Fibroblast of skin of abdomen (primary cell): Measurements from ENCODE around the gene TANC1.
A peak's percentile ranks its signal among the peaks of the same experiment; 100 is the strongest.
"Not testable (repeated sequence)": the region's sequence is repeated elsewhere in the genome, so short reads cannot be mapped to it uniquely, and the experiment has no call there.

ENCODE experiments used
- DNase-seq: peaks from one replicate; pipeline ENCODE4 v3.0.0-alpha.2; 2013

The TANC1 gene

GRCh38 chr2:159090514-159091201 is 122.2 kb downstream of the TANC1 start:
- DNase-seq: peak; percentile 41

DNA sequence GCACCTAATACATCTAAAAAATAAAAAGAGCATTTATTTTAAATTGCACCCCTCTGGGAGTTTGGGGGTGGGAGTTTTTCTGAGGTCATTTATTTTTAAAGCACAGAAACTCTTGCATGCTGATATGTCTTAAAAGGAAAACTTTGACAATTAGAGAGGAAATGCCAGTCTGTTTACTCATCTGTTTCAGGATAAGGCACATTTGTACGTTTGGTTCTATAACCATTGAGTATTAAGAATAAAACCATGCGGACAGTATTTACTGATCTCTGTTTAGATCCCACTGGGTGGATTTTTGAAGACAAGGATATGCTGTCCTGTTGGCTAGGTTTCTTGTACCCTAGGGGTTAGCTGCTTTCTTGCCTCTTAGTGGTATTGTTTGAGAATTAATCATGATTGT is 122.9 kb downstream of the TANC1 start:
- DNase-seq: peak; percentile 75

- DNase-seq: no peak
Observed at GRCh38 chr2:159091976-159092375, 123.5 kb downstream of the TANC1 start.

DNA sequence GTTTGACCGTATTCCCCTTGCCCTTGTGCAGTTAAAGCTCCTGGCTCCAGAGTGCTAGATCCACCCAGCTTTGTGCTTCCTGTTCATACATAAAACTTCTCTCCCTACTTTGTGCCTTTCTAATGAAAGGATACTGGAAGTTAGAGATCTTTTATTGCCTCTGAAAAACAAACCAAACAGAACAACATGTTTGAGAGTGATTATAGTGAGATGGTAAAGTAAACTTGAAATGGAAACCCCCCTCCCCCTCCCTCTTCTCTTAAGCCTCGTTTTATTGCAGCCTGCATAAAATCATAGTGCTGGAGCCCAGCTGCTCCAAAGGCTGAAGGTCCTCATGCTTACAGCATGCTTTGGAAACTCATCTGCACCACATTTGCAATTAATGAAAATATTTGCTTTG is 125.1 kb downstream of the TANC1 start:
- DNase-seq: no peak

DNA sequence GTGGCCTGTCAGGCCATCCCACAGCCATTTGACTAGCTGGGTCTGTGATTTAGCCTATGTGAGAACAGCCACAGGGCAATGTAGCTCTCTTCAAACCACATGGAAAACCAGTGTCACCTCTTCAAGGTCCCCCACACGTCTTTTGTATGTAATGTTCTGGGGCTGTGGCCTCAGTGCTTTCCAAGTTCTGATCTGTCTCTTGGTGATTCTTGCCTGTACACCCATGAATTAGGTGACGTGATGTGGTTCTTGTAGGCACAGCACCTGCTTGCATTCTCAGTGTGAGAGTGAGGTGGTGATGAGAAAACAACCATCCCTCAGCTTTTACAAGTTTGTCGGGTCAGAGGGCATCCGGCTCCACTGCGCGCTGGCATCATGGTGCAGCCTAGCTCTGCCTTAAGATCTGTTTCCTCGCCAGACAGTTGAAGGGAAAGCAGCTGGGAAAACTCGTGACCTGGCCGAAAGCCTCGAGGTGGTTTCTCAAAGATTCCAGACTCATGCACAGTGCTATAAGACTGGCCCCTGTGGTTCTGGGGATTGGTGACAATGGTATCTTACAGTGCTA is 125.8 kb downstream of the TANC1 start:
- DNase-seq: peak; percentile 57

- DNase-seq: no peak
Observed at GRCh38 chr2:159095813-159096212, 127.4 kb downstream of the TANC1 start.

DNA sequence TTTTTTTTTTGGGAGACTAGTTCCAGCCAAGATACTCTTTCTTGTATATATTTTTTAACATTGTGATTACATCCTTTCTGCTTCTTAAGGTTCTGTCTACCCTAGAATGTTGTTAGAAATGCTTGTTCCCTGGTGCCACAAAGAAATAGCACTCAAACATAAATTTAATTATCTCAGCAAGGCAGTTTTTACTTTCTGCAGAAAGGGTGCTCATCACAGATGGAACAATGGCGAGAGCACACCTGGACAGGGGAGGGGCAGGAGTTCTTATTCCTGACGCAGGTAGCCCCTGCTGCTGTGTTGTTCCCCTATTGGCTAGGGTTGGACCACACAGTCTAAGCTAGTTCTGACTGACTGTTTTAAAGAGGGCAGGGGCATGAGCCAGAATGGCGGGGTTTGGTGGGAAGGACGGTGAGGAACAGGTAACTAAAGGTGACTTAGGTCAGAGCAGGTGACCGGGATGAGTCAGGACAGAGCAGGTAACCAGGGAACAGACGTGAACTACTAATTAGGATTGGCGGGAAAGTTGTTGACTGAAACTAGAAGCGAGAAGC is 127.9 kb downstream of the TANC1 start:
- DNase-seq: not testable (repeated sequence)

- no peak for DNase-seq
Observed at GRCh38 chr2:159096901-159097300, 128.5 kb downstream of the TANC1 start.

- DNase-seq: no peak
Observed at GRCh38 chr2:159098361-159098760, 129.9 kb downstream of the TANC1 start.

- DNase-seq: no peak
Observed at GRCh38 chr2:159098921-159099411, 130.5 kb downstream of the TANC1 start.

- DNase-seq: no peak
Observed at GRCh38 chr2:159101755-159102489, 133.5 kb downstream of the TANC1 start.

- no peak for DNase-seq
Observed at GRCh38 chr2:159103411-159103810, 135.0 kb downstream of the TANC1 start.

GRCh38 chr2:159106109-159106508 is 137.7 kb downstream of the TANC1 start:
- DNase-seq: peak; percentile 79

GRCh38 chr2:159108181-159108893 is 139.9 kb downstream of the TANC1 start:
- DNase-seq: no peak

- DNase-seq: no peak
Observed at GRCh38 chr2:159109517-159109916, 141.1 kb downstream of the TANC1 start.

GRCh38 chr2:159110784-159111183 is 142.3 kb downstream of the TANC1 start:
- DNase-seq: no peak

- no peak for DNase-seq
Observed at GRCh38 chr2:159111346-159111927, 143.0 kb downstream of the TANC1 start.

- no peak for DNase-seq
Observed at GRCh38 chr2:159114835-159115234, 146.4 kb downstream of the TANC1 start.

DNA sequence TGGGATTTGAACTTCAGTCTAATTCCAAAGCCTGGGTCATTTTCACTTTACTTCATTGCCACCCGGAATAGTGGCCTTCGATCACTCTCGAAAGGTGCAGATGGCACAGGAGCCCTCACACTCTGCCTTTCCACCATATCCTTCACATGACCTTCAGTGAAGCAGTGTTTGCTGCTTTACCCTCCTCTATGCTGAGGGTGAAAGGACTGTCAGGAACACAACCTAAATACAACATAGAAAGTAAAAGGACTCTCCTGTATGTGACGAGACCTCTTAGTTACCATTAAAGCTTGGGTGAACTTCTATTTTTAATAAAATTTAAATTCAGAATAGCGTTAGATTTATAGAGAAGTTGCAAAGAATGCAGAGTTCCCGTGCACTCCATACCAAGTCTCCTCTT is 148.5 kb downstream of the TANC1 start:
- DNase-seq: no peak

GRCh38 chr2:159117658-159118057 is 149.2 kb downstream of the TANC1 start:
- no peak for DNase-seq

- DNase-seq: peak; percentile 78
Observed at GRCh38 chr2:159118115-159118858, 149.8 kb downstream of the TANC1 start.
